ENCODE measurements around the gene ABLIM1. TPM values are rescaled to one million over a fixed set of nuclear protein-coding genes. Genes with fewer than 3 reads are reported as not detected.

Gene ABLIM1
- polyA plus RNA-seq, 1 donor from 2014 or later = 10.1 TPM

DNA sequence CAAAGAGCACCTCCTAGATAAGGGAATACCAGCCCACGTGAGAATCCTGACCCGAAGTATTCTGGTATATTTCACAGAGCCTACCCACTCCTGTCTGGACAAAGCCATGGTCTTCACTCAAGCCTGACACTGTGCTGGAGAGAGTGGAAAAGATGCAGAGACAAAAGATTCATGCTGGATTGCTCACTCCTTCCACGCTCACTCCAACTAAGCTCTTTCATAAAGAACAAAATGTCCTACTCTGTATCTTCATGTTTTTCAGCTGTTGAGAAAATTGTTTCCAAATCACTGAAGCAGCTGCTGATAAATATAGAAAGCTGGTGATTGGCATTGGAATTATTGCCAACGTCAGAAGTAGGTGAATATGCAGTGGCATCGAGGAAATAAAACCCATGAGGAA is 106.0 kb downstream of the ABLIM1 start:
- no peaks in the 10 kb centered on the region for H3K27me3 ChIP-seq (ENCODE audit: insufficient read depth, low read depth, low read length)
- H3K4me3 ChIP-seq (ENCODE audit: low read length) = no peak overlapping the region
- no peaks in the 10 kb centered on the region for H3K9me2 ChIP-seq (ENCODE audit: insufficient read depth, low read length)
- no peak overlapping the region for H3K9ac ChIP-seq (ENCODE audit: low read length)
- no peak overlapping the region for H3K27ac ChIP-seq (ENCODE audit: low read length)
- H4K20me1 ChIP-seq (ENCODE audit: insufficient read depth) = no peaks in the 10 kb centered on the region
- H3K36me3 ChIP-seq (ENCODE audit: insufficient read depth, low read length) = no peaks in the 10 kb centered on the region
- no peak overlapping the region for H3K4me2 ChIP-seq (ENCODE audit: low read length)
- no peaks in the 10 kb centered on the region for H3K79me2 ChIP-seq (replicated peaks; ENCODE audit: insufficient read depth, low read length)
- TF ChIP-seq RAD21 (conservative IDR thresholded peaks at IDR 0.05) (no peak), MXI1 (conservative IDR thresholded peaks at IDR 0.05; ENCODE audit: poor library complexity, severe bottlenecking) (no peak), POLR2AphosphoS5 (IDR thresholded peaks at IDR 0.05) (no peak)
- no peaks in the 10 kb centered on the region for H3F3A ChIP-seq (ENCODE audit: insufficient read depth, low read length, poor library complexity, severe bottlenecking)
- H2AFZ ChIP-seq (ENCODE audit: low read depth, low read length) = no peak overlapping the region
- H3K9me3 ChIP-seq (ENCODE audit: low read length) = no peaks in the 10 kb centered on the region

GRCh38 chr10:114551636-114551972 is 106.5 kb downstream of the ABLIM1 start:
- Histone ChIP-seq H3K9ac (ENCODE audit: low read length) (no peak overlapping the region), H3K36me3 (ENCODE audit: insufficient read depth, low read length) (no peaks in the 10 kb centered on the region), H2AFZ (ENCODE audit: low read depth, low read length) (no peak overlapping the region), H3K4me2 (ENCODE audit: low read length) (no peak overlapping the region), H3K9me2 (ENCODE audit: insufficient read depth, low read length) (no peaks in the 10 kb centered on the region), H3K27me3 (ENCODE audit: insufficient read depth, low read depth, low read length) (no peaks in the 10 kb centered on the region), H3F3A (ENCODE audit: insufficient read depth, low read length, poor library complexity, severe bottlenecking) (no peaks in the 10 kb centered on the region), H3K27ac (ENCODE audit: low read length) (no peak overlapping the region), H3K4me3 (ENCODE audit: low read length) (no peak overlapping the region), H3K9me3 (ENCODE audit: low read length) (no peaks in the 10 kb centered on the region), H4K20me1 (ENCODE audit: insufficient read depth) (no peaks in the 10 kb centered on the region), H3K79me2 (replicated peaks; ENCODE audit: insufficient read depth, low read length) (no peaks in the 10 kb centered on the region)
- TF ChIP-seq EZH2 (IDR thresholded peaks at IDR 0.05; ENCODE audit: borderline replicate concordance, insufficient read depth, low read length, poor library complexity, severe bottlenecking) (no peak), RAD21 (conservative IDR thresholded peaks at IDR 0.05) (no peak), SMC3 (conservative IDR thresholded peaks at IDR 0.05; ENCODE audit: poor library complexity) (no peak), TAF1 (IDR thresholded peaks at IDR 0.05; ENCODE audit: low read depth) (no peak), EP300 (conservative IDR thresholded peaks at IDR 0.05; ENCODE audit: poor library complexity, severe bottlenecking) (no peak), POLR2AphosphoS5 (IDR thresholded peaks at IDR 0.05) (no peak), MXI1 (conservative IDR thresholded peaks at IDR 0.05; ENCODE audit: poor library complexity, severe bottlenecking) (no peak)
- TF ChIP-seq, protein P1, sequence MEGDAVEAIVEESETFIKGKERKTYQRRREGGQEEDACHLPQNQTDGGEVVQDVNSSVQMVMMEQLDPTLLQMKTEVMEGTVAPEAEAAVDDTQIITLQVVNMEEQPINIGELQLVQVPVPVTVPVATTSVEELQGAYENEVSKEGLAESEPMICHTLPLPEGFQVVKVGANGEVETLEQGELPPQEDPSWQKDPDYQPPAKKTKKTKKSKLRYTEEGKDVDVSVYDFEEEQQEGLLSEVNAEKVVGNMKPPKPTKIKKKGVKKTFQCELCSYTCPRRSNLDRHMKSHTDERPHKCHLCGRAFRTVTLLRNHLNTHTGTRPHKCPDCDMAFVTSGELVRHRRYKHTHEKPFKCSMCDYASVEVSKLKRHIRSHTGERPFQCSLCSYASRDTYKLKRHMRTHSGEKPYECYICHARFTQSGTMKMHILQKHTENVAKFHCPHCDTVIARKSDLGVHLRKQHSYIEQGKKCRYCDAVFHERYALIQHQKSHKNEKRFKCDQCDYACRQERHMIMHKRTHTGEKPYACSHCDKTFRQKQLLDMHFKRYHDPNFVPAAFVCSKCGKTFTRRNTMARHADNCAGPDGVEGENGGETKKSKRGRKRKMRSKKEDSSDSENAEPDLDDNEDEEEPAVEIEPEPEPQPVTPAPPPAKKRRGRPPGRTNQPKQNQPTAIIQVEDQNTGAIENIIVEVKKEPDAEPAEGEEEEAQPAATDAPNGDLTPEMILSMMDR (IDR thresholded peaks at IDR 0.05; ENCODE audit: poor library complexity, severe bottlenecking) = no peak
- TF ChIP-seq, protein P2, sequence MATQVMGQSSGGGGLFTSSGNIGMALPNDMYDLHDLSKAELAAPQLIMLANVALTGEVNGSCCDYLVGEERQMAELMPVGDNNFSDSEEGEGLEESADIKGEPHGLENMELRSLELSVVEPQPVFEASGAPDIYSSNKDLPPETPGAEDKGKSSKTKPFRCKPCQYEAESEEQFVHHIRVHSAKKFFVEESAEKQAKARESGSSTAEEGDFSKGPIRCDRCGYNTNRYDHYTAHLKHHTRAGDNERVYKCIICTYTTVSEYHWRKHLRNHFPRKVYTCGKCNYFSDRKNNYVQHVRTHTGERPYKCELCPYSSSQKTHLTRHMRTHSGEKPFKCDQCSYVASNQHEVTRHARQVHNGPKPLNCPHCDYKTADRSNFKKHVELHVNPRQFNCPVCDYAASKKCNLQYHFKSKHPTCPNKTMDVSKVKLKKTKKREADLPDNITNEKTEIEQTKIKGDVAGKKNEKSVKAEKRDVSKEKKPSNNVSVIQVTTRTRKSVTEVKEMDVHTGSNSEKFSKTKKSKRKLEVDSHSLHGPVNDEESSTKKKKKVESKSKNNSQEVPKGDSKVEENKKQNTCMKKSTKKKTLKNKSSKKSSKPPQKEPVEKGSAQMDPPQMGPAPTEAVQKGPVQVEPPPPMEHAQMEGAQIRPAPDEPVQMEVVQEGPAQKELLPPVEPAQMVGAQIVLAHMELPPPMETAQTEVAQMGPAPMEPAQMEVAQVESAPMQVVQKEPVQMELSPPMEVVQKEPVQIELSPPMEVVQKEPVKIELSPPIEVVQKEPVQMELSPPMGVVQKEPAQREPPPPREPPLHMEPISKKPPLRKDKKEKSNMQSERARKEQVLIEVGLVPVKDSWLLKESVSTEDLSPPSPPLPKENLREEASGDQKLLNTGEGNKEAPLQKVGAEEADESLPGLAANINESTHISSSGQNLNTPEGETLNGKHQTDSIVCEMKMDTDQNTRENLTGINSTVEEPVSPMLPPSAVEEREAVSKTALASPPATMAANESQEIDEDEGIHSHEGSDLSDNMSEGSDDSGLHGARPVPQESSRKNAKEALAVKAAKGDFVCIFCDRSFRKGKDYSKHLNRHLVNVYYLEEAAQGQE (IDR thresholded peaks at IDR 0.05; ENCODE audit: borderline replicate concordance) = no peak
